Measurements from ENCODE around the gene ARHGEF19.

ARHGEF19 gene

DNA sequence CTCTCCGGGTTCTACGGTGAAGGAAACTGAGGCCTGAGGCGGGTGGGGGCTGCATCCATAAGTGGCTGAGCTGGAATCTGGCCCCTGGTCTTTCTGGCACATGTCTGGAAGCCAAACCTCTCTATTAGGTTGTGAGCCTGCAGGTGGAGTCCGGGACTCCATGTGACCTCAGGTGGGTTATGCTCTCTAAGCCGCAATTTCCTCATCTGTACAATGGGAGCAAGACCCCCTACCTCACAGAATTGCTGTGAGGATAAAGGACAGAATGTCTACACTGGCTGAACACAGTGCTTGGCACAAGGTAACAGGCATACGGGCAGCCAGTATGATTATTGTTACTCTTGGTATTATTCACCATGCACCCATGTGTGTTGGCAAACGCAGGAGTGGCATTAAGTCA lies 63.3 kb downstream of the ARHGEF19 start:
- no peak for DNase-seq (ENCODE audit: low read depth)

DNA sequence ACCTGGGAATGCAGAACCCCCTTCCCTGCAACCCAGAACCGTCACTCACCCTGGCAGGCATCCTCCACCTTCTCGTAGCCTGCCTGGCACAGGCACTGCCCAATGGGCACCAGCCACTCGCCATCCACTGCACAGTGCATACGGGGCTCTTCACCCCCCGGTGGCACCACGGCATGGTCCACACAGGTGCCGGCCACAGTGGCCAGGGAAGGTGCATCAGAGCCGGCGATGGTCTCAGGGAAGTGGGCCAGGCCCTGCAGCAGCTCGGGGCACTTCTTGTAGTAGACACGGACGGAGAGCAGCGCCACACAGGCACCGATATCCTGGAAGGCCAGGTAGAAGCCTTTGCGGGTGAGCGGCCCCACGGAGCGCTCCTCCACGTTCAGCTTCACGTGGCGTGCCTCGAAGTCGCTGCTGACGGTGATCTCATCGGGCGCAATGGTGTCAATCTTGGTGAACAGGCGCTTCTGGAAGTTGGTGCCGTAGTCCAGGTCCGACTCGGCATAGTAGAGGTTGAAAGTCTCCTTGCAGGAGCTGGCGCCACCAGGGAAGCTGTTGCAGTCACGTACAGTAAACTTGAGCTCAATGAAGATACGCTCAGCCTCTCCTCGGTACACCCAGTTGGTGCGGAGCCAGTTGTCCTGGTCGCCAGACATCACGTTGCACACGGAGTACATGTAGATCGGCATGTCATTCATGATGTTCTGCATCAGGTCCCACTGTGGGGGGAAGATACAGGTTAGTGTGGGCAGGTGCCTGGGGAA lies 63.9 kb downstream of the ARHGEF19 start:
- DNase-seq (ENCODE audit: low read depth), result no peak
